ENCODE data around the gene KCNK5. TPM values are rescaled to one million over a fixed set of nuclear protein-coding genes. Genes with fewer than 3 reads are reported as not detected.

Gene KCNK5
- total RNA-seq, 2 donors from 2014 or later, result 29.8 to 32.2 TPM

GRCh38 chr6:39189915-39190544, 39.2 kb downstream of the KCNK5 start:
- H3K4me1 Mint-ChIP-seq, result peaks cover 45% of the 10 kb centered on the region
- H3K36me3 Mint-ChIP-seq (ENCODE audit: low read depth), result peaks cover 72% of the 10 kb centered on the region
- H3K36me3 ChIP-seq (ENCODE audit: control insufficient read depth, insufficient read depth, low read length), result peaks cover 56% of the 10 kb centered on the region
- peak overlapping the region; percentile 58 for H3K27ac Mint-ChIP-seq
- no peak overlapping the region for H3K9ac ChIP-seq (ENCODE audit: extremely low read depth, low read length, poor library complexity, severe bottlenecking)
- no peaks in the 10 kb centered on the region for H3K27me3 ChIP-seq (ENCODE audit: control insufficient read depth, insufficient read depth, low read length, poor library complexity, severe bottlenecking)
- no peak overlapping the region for H3K27ac ChIP-seq (ENCODE audit: low read depth, low read length)
- WGBS, 2 experiments (ENCODE audit: insufficient coverage in 1 of 2, insufficient read length in 1 of 2), result 79 to 84% methylated on average over 2 to 15 of the region's 15 CpGs
- H3K27me3 Mint-ChIP-seq (ENCODE audit: insufficient read depth), result no peaks in the 10 kb centered on the region
- no peaks in the 10 kb centered on the region for H3K9me3 Mint-ChIP-seq
- no peak overlapping the region for H3K4me3 Mint-ChIP-seq
- peak; percentile 92 for DNase-seq
- H3K4me3 ChIP-seq (ENCODE audit: low read length), result no peak overlapping the region
- H3K4me1 ChIP-seq (ENCODE audit: control insufficient read depth, insufficient read depth, low read length), result peaks cover 16% of the 10 kb centered on the region
- peak; percentile 83 for TF ChIP-seq CTCF (conservative IDR thresholded peaks at IDR 0.05)
- H3K9me3 ChIP-seq (ENCODE audit: control insufficient read depth, low read length), result peaks cover 4% of the 10 kb centered on the region

GRCh38 chr6:39189131-39189530, 40.1 kb downstream of the KCNK5 start:
- Mint-ChIP-seq H3K9me3 (no peaks in the 10 kb centered on the region), H3K4me1 (peaks cover 45% of the 10 kb centered on the region), H3K4me3 (no peak overlapping the region), H3K27me3 (ENCODE audit: insufficient read depth) (no peaks in the 10 kb centered on the region), H3K36me3 (ENCODE audit: low read depth) (peaks cover 71% of the 10 kb centered on the region), H3K27ac (peak overlapping the region; percentile 5)
- Histone ChIP-seq H3K27ac (ENCODE audit: low read depth, low read length) (no peak overlapping the region), H3K4me3 (ENCODE audit: low read length) (no peak overlapping the region), H3K27me3 (ENCODE audit: control insufficient read depth, insufficient read depth, low read length, poor library complexity, severe bottlenecking) (no peaks in the 10 kb centered on the region), H3K4me1 (ENCODE audit: control insufficient read depth, insufficient read depth, low read length) (peaks cover 16% of the 10 kb centered on the region), H3K36me3 (ENCODE audit: control insufficient read depth, insufficient read depth, low read length) (peaks cover 47% of the 10 kb centered on the region), H3K9me3 (ENCODE audit: control insufficient read depth, low read length) (no peaks in the 10 kb centered on the region), H3K9ac (ENCODE audit: extremely low read depth, low read length, poor library complexity, severe bottlenecking) (no peak overlapping the region)
- no peak for DNase-seq
- WGBS, 2 experiments (ENCODE audit: insufficient coverage in 1 of 2, insufficient read length in 1 of 2), result 91 to 94% methylated on average over 6 to 8 of the region's 8 CpGs
- TF ChIP-seq CTCF (conservative IDR thresholded peaks at IDR 0.05), result no peak

- WGBS, 2 experiments (ENCODE audit: insufficient coverage in 1 of 2, insufficient read length in 1 of 2), result 66 to 85% methylated on average over 5 to 7 of the region's 7 CpGs
- H3K36me3 ChIP-seq (ENCODE audit: control insufficient read depth, insufficient read depth, low read length), result peaks cover 42% of the 10 kb centered on the region
Observed at GRCh38 chr6:39188571-39188970, 40.7 kb downstream of the KCNK5 start.

More at GRCh38 chr6:39188571-39188970, 40.7 kb downstream of the KCNK5 start:
- Mint-ChIP-seq H3K4me3 (no peak overlapping the region), H3K4me1 (peaks cover 39% of the 10 kb centered on the region), H3K9me3 (no peaks in the 10 kb centered on the region), H3K36me3 (ENCODE audit: low read depth) (peaks cover 71% of the 10 kb centered on the region), H3K27me3 (ENCODE audit: insufficient read depth) (no peaks in the 10 kb centered on the region), H3K27ac (no peak overlapping the region)
- Histone ChIP-seq H3K27me3 (ENCODE audit: control insufficient read depth, insufficient read depth, low read length, poor library complexity, severe bottlenecking) (no peaks in the 10 kb centered on the region), H3K9ac (ENCODE audit: extremely low read depth, low read length, poor library complexity, severe bottlenecking) (no peak overlapping the region), H3K27ac (ENCODE audit: low read depth, low read length) (no peak overlapping the region), H3K9me3 (ENCODE audit: control insufficient read depth, low read length) (no peaks in the 10 kb centered on the region), H3K4me1 (ENCODE audit: control insufficient read depth, insufficient read depth, low read length) (peaks cover 11% of the 10 kb centered on the region), H3K4me3 (ENCODE audit: low read length) (no peak overlapping the region)
- TF ChIP-seq CTCF (conservative IDR thresholded peaks at IDR 0.05), result no peak
- DNase-seq, result no peak
